ENCODE measurements around the gene FGF7. TPM values are rescaled to one million over a fixed set of nuclear protein-coding genes. Genes with fewer than 3 reads are reported as not detected.

Gene FGF7
- total and polyA plus RNA-seq, 10 of the 15 experiments (the other 5 are each of a cell fraction or from before 2014, with no cell fraction given), result 0.08 TPM; not detected in 9

- TF ChIP-seq, protein P1, sequence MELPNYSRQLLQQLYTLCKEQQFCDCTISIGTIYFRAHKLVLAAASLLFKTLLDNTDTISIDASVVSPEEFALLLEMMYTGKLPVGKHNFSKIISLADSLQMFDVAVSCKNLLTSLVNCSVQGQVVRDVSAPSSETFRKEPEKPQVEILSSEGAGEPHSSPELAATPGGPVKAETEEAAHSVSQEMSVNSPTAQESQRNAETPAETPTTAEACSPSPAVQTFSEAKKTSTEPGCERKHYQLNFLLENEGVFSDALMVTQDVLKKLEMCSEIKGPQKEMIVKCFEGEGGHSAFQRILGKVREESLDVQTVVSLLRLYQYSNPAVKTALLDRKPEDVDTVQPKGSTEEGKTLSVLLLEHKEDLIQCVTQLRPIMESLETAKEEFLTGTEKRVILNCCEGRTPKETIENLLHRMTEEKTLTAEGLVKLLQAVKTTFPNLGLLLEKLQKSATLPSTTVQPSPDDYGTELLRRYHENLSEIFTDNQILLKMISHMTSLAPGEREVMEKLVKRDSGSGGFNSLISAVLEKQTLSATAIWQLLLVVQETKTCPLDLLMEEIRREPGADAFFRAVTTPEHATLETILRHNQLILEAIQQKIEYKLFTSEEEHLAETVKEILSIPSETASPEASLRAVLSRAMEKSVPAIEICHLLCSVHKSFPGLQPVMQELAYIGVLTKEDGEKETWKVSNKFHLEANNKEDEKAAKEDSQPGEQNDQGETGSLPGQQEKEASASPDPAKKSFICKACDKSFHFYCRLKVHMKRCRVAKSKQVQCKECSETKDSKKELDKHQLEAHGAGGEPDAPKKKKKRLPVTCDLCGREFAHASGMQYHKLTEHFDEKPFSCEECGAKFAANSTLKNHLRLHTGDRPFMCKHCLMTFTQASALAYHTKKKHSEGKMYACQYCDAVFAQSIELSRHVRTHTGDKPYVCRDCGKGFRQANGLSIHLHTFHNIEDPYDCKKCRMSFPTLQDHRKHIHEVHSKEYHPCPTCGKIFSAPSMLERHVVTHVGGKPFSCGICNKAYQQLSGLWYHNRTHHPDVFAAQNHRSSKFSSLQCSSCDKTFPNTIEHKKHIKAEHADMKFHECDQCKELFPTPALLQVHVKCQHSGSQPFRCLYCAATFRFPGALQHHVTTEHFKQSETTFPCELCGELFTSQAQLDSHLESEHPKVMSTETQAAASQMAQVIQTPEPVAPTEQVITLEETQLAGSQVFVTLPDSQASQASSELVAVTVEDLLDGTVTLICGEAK (IDR thresholded peaks at IDR 0.05; ENCODE audit: borderline replicate concordance), result no peak
- TF ChIP-seq, protein P2, sequence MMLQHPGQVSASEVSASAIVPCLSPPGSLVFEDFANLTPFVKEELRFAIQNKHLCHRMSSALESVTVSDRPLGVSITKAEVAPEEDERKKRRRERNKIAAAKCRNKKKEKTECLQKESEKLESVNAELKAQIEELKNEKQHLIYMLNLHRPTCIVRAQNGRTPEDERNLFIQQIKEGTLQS (IDR thresholded peaks at IDR 0.05; ENCODE audit: borderline replicate concordance, extremely low read depth, low read depth, low read length), result no peak
Observed at GRCh38 chr15:49467746-49468480, 44.9 kb downstream of the FGF7 start (continued).

DNA sequence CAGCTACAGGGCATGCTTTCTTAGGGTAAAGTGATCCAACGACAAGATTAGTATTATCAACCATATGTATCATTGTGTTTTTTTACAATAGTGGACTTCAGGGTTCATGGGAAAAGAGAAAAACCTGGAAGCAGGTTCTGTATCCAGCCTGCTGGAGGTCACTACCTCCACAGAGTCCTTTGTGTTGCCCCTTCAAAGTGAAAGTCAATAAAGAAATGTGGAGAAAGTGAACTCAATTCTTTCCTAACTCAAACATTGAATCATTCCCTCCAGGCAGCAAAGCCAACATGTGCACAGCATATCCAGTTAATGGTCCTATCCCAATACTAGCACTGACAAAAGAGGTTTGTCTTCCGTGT, 45.4 kb downstream of the FGF7 start:
- SMC1A ChIA-PET (ENCODE audit: uncharacterized antibody, unreplicated experiment), result no interaction called here
- POLR2A ChIA-PET, result no interaction called here
- TF ChIP-seq NBN (IDR thresholded peaks at IDR 0.05), result no peak
- TF ChIP-seq FOXM1 (IDR thresholded peaks at IDR 0.05; ENCODE audit: low read depth, low read length), result no peak
- TF ChIP-seq ESRRA (IDR thresholded peaks at IDR 0.05; ENCODE audit: low read length), result no peak
- no peak for TF ChIP-seq SRF (IDR thresholded peaks at IDR 0.05; ENCODE audit: low read depth in 2 of 2, low read length in 2 of 2)
- no peak for TF ChIP-seq JUND (IDR thresholded peaks at IDR 0.05; ENCODE audit: low read depth, low read length)
- no peak for TF ChIP-seq CEBPB (IDR thresholded peaks at IDR 0.05; ENCODE audit: borderline replicate concordance in 1 of 2, low read depth in 2 of 2, low read length in 2 of 2)
- TF ChIP-seq RAD21 (IDR thresholded peaks at IDR 0.05; ENCODE audit: insufficient read depth, low read depth, low read length), result no peak
- Histone ChIP-seq H4K20me1 (ENCODE audit: control insufficient read depth, insufficient read depth) (no peaks in the 10 kb centered on the region), H3K4me3 (no peak overlapping the region), H3K9ac (ENCODE audit: control insufficient read depth, insufficient read depth, low read length) (no peak overlapping the region), H3K79me2 (ENCODE audit: control insufficient read depth, insufficient read depth, low read length) (no peaks in the 10 kb centered on the region), H3K36me3 (ENCODE audit: control insufficient read depth in 2 of 2, insufficient read depth in 2 of 2, low read length in 1 of 2) (no peaks in the 10 kb centered on the region), H2AFZ (ENCODE audit: control insufficient read depth, low read depth, low read length) (no peak overlapping the region), H3K27ac (ENCODE audit: control insufficient read depth, insufficient read depth) (no peak overlapping the region), H3K4me1 (ENCODE audit: control insufficient read depth, insufficient read depth, low read length) (peaks cover 7% of the 10 kb centered on the region), H3K9me3 (replicated peaks; ENCODE audit: control insufficient read depth, insufficient read depth, low read length) (no peaks in the 10 kb centered on the region), H3K4me2 (ENCODE audit: control insufficient read depth, insufficient read depth) (no peak overlapping the region), H3K27me3 (replicated peaks in 1 of 2; ENCODE audit: control insufficient read depth in 2 of 2, insufficient read depth in 2 of 2, low read length in 1 of 2) (no peaks in the 10 kb centered on the region)
- no TSS peak for BruUV-seq (replicated peaks)
- CTCF ChIA-PET, result interaction anchor here (0.6 kb wide), 1 partner anchor 233 kb away, joined by 3 read pairs; no protein-coding TSS in a partner anchor
- intact Hi-C loops (cut with micrococcal nuclease; ENCODE audit: unreplicated experiment), result no loop called here
- DNase-seq (ENCODE audit: low read depth, low spot score), result no peak
- WGBS (ENCODE audit: insufficient coverage, insufficient replicate concordance, low lambda C conversion rate, missing lambda C conversion rate), result 76% methylated on average over 2 of the region's 2 CpGs
- ATAC-seq, result no peak
- in situ Hi-C loops (cut with MboI), result no loop called here
- no peak for FAIRE-seq
- RAD21 ChIA-PET (ENCODE audit: unreplicated experiment), result no interaction called here
